ENCODE results near the gene POLRMT. TPM values are rescaled to one million over a fixed set of nuclear protein-coding genes. Genes with fewer than 3 reads are reported as not detected.

Gene POLRMT
- total RNA-seq, 1 donor from 2014 or later = 58.2 TPM

DNA sequence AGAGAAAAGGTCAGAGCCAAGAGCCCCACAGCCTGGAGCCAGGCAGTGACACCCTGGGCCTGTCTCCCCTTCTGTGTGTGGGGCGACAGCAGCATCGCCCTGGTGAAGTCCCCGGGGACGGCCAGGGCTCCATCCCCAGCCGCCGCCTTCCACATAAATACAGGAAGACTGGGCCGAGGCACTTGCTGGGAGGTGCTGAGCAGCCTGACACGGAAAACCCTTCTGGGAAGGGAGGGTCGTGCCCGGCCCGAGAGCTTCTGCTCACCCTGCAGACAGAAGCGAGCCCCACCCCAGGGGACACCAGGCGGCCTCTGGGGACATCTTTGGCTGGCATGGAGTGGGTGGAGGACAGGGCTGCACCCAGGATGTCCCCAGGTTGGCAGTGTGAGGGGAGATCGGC lies 11.5 kb upstream of the POLRMT start:
- H3K4me3 Mint-ChIP-seq = no peak overlapping the region
- TF ChIP-seq, protein P1, sequence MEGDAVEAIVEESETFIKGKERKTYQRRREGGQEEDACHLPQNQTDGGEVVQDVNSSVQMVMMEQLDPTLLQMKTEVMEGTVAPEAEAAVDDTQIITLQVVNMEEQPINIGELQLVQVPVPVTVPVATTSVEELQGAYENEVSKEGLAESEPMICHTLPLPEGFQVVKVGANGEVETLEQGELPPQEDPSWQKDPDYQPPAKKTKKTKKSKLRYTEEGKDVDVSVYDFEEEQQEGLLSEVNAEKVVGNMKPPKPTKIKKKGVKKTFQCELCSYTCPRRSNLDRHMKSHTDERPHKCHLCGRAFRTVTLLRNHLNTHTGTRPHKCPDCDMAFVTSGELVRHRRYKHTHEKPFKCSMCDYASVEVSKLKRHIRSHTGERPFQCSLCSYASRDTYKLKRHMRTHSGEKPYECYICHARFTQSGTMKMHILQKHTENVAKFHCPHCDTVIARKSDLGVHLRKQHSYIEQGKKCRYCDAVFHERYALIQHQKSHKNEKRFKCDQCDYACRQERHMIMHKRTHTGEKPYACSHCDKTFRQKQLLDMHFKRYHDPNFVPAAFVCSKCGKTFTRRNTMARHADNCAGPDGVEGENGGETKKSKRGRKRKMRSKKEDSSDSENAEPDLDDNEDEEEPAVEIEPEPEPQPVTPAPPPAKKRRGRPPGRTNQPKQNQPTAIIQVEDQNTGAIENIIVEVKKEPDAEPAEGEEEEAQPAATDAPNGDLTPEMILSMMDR (IDR thresholded peaks at IDR 0.05) = no peak
- ChIA-PET POLR2A (no interaction called here), CTCF (no interaction called here)
- peaks cover 15% of the 10 kb centered on the region for H3K4me1 Mint-ChIP-seq
- DNase-seq (no peak), ATAC-seq (ENCODE audit: low read depth) (no peak)
- peaks cover 28% of the 10 kb centered on the region for H3K36me3 Mint-ChIP-seq (ENCODE audit: low read depth)
- H3K27ac Mint-ChIP-seq = peak overlapping the region; percentile 24
- no peaks in the 10 kb centered on the region for H3K9me3 Mint-ChIP-seq
- H3K27me3 Mint-ChIP-seq = no peaks in the 10 kb centered on the region
- intact Hi-C loops (cut with micrococcal nuclease) = no loop called here

DNA sequence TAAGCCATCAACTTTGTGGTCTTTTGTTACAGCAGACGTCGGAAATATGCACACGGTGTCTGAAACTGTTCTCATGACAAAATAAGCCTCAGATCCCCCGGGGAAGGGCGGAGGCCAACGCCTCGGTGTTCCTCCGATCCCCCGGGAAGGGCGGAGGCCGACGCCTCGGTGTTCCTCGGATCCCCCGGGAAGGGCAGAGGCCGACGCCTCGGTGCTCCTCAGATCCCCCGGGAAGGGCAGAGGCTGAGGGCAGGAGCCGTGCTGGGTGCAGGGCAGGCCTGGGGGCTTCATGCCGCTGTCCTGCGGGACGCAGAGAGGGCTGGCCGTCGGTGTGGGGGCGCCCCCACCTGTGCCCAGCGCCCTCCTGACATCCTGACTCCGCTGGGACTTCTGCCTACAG lies 11.0 kb upstream of the POLRMT start:
- DNase-seq (no peak), ATAC-seq (ENCODE audit: low read depth) (no peak)
- ChIA-PET POLR2A (no interaction called here), CTCF (no interaction called here)
- peaks cover 28% of the 10 kb centered on the region for H3K36me3 Mint-ChIP-seq (ENCODE audit: low read depth)
- no peaks in the 10 kb centered on the region for H3K27me3 Mint-ChIP-seq
- peaks cover 16% of the 10 kb centered on the region for H3K4me1 Mint-ChIP-seq
- intact Hi-C loops (cut with micrococcal nuclease) = no loop called here
- peak overlapping the region; percentile 41 for H3K27ac Mint-ChIP-seq
- TF ChIP-seq, protein P1 (IDR thresholded peaks at IDR 0.05) = no peak
- H3K9me3 Mint-ChIP-seq = no peaks in the 10 kb centered on the region
- no peak overlapping the region for H3K4me3 Mint-ChIP-seq

DNA sequence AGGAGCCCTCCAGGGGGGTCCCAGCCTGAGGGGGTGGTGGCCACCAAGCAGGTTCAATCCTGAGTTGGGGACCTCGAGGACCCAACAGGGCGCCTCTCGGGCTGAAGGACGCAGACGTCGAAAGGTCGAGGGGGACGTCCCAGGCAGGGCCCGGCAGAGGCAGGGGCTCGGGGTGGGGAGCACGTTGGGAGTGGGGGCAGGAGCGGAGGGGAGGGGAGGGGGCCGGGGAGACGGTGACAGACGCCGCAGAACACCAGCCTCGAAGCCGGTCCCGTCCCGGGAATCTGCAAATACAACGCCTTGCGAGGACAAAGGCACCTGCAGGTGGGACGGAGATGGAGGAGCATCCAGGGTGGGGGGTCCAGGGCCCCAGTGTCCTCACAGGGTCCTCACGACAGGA lies 10.4 kb upstream of the POLRMT start:
- Mint-ChIP-seq H3K36me3 (ENCODE audit: low read depth) (peaks cover 27% of the 10 kb centered on the region), H3K9me3 (no peaks in the 10 kb centered on the region), H3K27ac (peak overlapping the region; percentile 41), H3K27me3 (no peaks in the 10 kb centered on the region), H3K4me1 (peaks cover 21% of the 10 kb centered on the region), H3K4me3 (no peak overlapping the region)
- ATAC-seq (ENCODE audit: low read depth) = no peak
- TF ChIP-seq, protein P1 (IDR thresholded peaks at IDR 0.05) = no peak
- intact Hi-C loops (cut with micrococcal nuclease) = loop anchor here (1.0 kb wide), 1 partner anchor 18 kb away; no protein-coding TSS in a partner anchor
- ChIA-PET POLR2A (no interaction called here), CTCF (no interaction called here)
- no peak for DNase-seq

DNA sequence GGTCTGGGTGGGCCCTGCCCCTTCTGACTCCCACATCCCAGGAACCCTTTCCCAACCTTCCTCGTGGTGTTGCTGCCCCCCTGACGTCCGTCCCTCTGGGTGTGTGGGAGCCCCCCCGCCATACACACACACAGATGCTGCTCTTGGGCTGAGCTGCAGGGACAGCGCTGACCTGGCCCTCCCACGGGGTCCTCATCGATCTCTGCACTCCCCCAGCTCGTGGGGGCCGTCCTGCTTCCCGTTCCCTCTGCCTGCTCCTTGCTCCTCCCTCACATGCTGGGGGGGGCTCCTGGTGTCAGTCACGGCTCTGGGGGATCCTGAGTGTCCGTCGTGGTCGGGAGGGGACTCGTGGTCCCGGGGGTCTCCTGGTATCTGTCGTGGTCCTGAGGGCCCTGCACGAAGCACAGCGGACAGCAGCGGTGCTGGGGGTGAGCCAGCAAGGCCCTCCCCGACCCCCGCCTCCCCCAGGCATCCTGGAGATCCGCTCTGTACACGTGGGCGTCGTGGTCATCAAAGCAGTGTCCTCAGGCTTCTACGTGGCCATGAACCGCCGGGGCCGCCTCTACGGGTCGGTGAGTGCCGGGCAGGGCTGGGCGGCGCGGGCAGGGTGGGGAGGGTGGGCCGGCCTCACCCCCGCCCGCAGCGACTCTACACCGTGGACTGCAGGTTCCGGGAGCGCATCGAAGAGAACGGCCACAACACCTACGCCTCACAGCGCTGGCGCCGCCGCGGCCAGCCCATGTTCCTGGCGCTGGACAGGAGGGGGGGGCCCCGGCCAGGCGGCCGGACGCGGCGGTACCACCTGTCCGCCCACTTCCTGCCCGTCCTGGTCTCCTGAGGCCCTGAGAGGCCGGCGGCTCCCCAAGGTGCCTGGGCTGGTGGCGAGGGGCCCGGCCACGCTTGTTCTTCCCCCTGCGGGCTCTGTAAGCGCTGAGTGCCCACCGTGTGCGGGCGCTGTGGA lies 9.7 kb upstream of the POLRMT start:
- TF ChIP-seq, protein P1 (IDR thresholded peaks at IDR 0.05) = no peak
- ATAC-seq (ENCODE audit: low read depth) = no peak
- DNase-seq = no peak
- intact Hi-C loops (cut with micrococcal nuclease) = loop anchor here (1.0 kb wide), 1 partner anchor 18 kb away; no protein-coding TSS in a partner anchor
- CTCF ChIA-PET = no interaction called here
- Mint-ChIP-seq H3K9me3 (no peaks in the 10 kb centered on the region), H3K27me3 (no peaks in the 10 kb centered on the region), H3K27ac (no peak overlapping the region), H3K4me1 (peaks cover 20% of the 10 kb centered on the region), H3K4me3 (no peak overlapping the region), H3K36me3 (ENCODE audit: low read depth) (peaks cover 23% of the 10 kb centered on the region)
- POLR2A ChIA-PET = interaction anchor here (0.5 kb wide), 1 partner anchor 320 kb away, joined by 4 read pairs; no protein-coding TSS in a partner anchor

DNA sequence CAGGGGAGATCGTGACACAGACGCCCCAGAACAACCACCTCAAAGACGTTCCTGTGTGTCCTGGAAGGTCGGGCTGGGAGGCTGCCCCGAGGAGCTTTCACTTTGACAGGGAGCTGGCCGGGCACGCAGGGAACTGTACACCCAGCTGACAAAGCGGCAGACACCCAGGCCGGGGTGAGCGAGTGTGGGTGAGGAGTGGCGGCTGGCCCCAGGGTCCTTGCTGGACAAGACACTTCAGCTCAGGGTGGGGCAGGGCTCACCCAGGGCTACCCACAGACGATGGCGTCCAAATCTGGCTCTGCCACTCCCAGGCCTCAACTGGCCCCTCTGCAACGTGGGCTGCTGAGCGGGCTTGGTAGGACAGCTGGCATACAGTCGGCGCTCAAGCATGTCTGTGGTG lies 8.4 kb upstream of the POLRMT start:
- Mint-ChIP-seq H3K27ac (peak overlapping the region; percentile 46), H3K27me3 (no peaks in the 10 kb centered on the region), H3K4me1 (peaks cover 31% of the 10 kb centered on the region), H3K9me3 (no peaks in the 10 kb centered on the region), H3K4me3 (peak overlapping the region; percentile 29), H3K36me3 (ENCODE audit: low read depth) (peaks cover 15% of the 10 kb centered on the region)
- no peak for ATAC-seq (ENCODE audit: low read depth)
- TF ChIP-seq, protein P1 (IDR thresholded peaks at IDR 0.05) = no peak
- CTCF ChIA-PET = no interaction called here
- intact Hi-C loops (cut with micrococcal nuclease) = no loop called here
- POLR2A ChIA-PET = interaction anchor here (0.7 kb wide), 1 partner anchor 31 kb away, joined by 3 read pairs; no protein-coding TSS in a partner anchor
- no peak for DNase-seq
